ENCODE data around the gene SALL1. TPM values are rescaled to one million over a fixed set of nuclear protein-coding genes. Genes with fewer than 3 reads are reported as not detected.

Gene SALL1
- total and polyA plus RNA-seq, 2 of the 8 experiments (the other 6 are each of a cell fraction or from before 2014, with no cell fraction given) = 33.7 to 56.8 TPM

DNA sequence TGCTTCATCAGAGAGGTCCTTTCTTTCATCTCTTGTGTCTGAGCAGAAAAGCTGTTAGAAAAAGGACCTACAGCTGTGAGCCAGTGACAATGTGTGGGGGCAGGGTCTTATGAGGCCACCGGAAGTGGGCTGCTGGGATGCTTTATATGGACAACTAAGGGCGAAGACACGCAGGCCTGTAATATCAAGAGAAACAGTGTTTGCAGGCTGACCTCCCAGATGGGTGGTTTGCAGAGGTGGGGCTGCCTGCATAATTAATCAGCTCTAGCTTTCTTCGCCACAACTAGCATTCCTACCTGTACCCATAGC is 30.4 kb upstream of the SALL1 start:
- FAIRE-seq = peak; percentile 97
- TF ChIP-seq SUZ12 (IDR thresholded peaks at IDR 0.05; ENCODE audit: low read length) (no peak), HDAC6 (IDR thresholded peaks at IDR 0.05; ENCODE audit: low read depth, low read length) (no peak), SRF (IDR thresholded peaks at IDR 0.05; ENCODE audit: low read depth, low read length) (peak; percentile 93), ASH2L (IDR thresholded peaks at IDR 0.05; ENCODE audit: low read length) (peak; percentile 52), RAD21 (IDR thresholded peaks at IDR 0.05 in 1 of 2, conservative IDR thresholded peaks at IDR 0.05 in 1 of 2; ENCODE audit: low read depth in 2 of 2, low read length in 2 of 2) (no peak), POLR2A (IDR thresholded peaks at IDR 0.05; ENCODE audit: control extremely low read depth in 1 of 2, low read depth in 2 of 2, low read length in 2 of 2) (peak in 1 of 2 experiments; percentile 23; a peak in 1 of 3 replicates), NANOG (IDR thresholded peaks at IDR 0.05; ENCODE audit: insufficient read depth, low read depth, low read length, poor library complexity, severe bottlenecking) (peak; percentile 53), MAFK (IDR thresholded peaks at IDR 0.05; ENCODE audit: low read depth, low read length) (no peak), CREB1 (IDR thresholded peaks at IDR 0.05) (peak; percentile 57), TAF1 (IDR thresholded peaks at IDR 0.05; ENCODE audit: low read depth, low read length) (peak; percentile 39; the same call in 1 of the 2 replicates), SP1 (IDR thresholded peaks at IDR 0.05; ENCODE audit: low read depth, low read length) (peak; percentile 65), HDAC2 (IDR thresholded peaks at IDR 0.05; ENCODE audit: borderline replicate concordance in 1 of 2, low read depth in 2 of 2, low read length in 2 of 2) (peak in 1 of 2 experiments; percentile 53; a peak in 1 of 4 replicates)
- TF ChIP-seq, protein P1, sequence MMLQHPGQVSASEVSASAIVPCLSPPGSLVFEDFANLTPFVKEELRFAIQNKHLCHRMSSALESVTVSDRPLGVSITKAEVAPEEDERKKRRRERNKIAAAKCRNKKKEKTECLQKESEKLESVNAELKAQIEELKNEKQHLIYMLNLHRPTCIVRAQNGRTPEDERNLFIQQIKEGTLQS (IDR thresholded peaks at IDR 0.05; ENCODE audit: insufficient read depth, low read depth, low read length) = no peak

More for the DNA sequence above, 30.4 kb upstream of the SALL1 start:
- H3K14ac ChIP-seq (ENCODE audit: insufficient read length) = no peak overlapping the region
- no peaks in the 10 kb centered on the region for H3K79me1 ChIP-seq (ENCODE audit: low read depth, low read length)
- H3K27me3 ChIP-seq (replicated peaks in 1 of 4; ENCODE audit: control insufficient read depth in 3 of 4, extremely low read depth in 1 of 4, insufficient read depth in 3 of 4, low read length in 3 of 4) = no peaks in the 10 kb centered on the region
- H3K4ac ChIP-seq (replicated peaks; ENCODE audit: insufficient read length, low read depth, low read length) = peak overlapping the region; percentile 15
- H4K8ac ChIP-seq (ENCODE audit: extremely low read depth, insufficient read depth, low read length) = no peak overlapping the region
- H2BK20ac ChIP-seq (ENCODE audit: low read length) = peak overlapping the region; percentile 90; the same call in 1 of the 2 replicates
- H3K23me2 ChIP-seq (ENCODE audit: low read depth, low read length) = no peaks in the 10 kb centered on the region
- H4K20me1 ChIP-seq (replicated peaks in 1 of 2; ENCODE audit: control insufficient read depth in 1 of 2, insufficient read depth in 2 of 2, low read length in 2 of 2) = no peaks in the 10 kb centered on the region
- peaks cover 12 to 37% (median 23%) of the 10 kb centered on the region in 4 experiments; a peak in 6 of 7 replicates for H3K4me1 ChIP-seq (replicated peaks in 1 of 4; ENCODE audit: control insufficient read depth in 3 of 4, insufficient read depth in 4 of 4, low read length in 3 of 4)
- peak; percentile 62 for DNase-seq (ENCODE audit: low read depth in 1 of 2, low spot score in 2 of 2)
- H2BK15ac ChIP-seq (ENCODE audit: low read length) = no peak overlapping the region
- peak overlapping the region; percentile 49 for H4K91ac ChIP-seq (replicated peaks; ENCODE audit: insufficient read length, low read length)
- H2AK5ac ChIP-seq (ENCODE audit: low read depth, low read length) = 0 out of 2 replicates have a peak overlapping the region, but pooled peaks have one; percentile 32
- H3K27ac ChIP-seq (ENCODE audit: low read depth, low read length) = peak overlapping the region; percentile 60; the same call in 1 of the 2 replicates
- no peaks in the 10 kb centered on the region for H3K36me3 ChIP-seq (ENCODE audit: control insufficient read depth in 2 of 4, insufficient read depth in 4 of 4, low read length in 3 of 4)
- peak overlapping the region; percentile 6 for H3K18ac ChIP-seq (ENCODE audit: extremely low read depth, low read length)
- H3K56ac ChIP-seq (replicated peaks; ENCODE audit: insufficient read length, low read depth, low read length) = peak overlapping the region; percentile 48
- no peak overlapping the region for H2BK120ac ChIP-seq (replicated peaks; ENCODE audit: low read depth, low read length)
- no peaks in the 10 kb centered on the region for H3K9me3 ChIP-seq (ENCODE audit: insufficient read depth in 2 of 2, low read depth in 1 of 2, low read length in 1 of 2)
- no peaks in the 10 kb centered on the region for H3K79me2 ChIP-seq (ENCODE audit: control insufficient read depth in 1 of 2, insufficient read depth in 2 of 2, low read length in 2 of 2)
- H2AFZ ChIP-seq (ENCODE audit: low read length) = no peak overlapping the region
- H3K9ac ChIP-seq (replicated peaks in 1 of 4; ENCODE audit: extremely low read depth in 1 of 4, low read depth in 3 of 4, low read length in 3 of 4) = no peak overlapping the region
- ChIA-PET POLR2A (ENCODE audit: partially characterized antibody) (interaction anchor here (0.7 to 2.8 kb wide), 14 partner anchors 9 to 456 kb away, joined by 3 to 33 read pairs (median 4); partner anchors contain the start of gene SALL1), CTCF (ENCODE audit: partially characterized antibody) (no interaction called here)
- 4% methylated on average over 4 of the region's 4 CpGs; no CpG with 5 or more reads in 1 of the 2 experiments for WGBS, 2 experiments (ENCODE audit: extremely low coverage in 1 of 2, insufficient coverage in 1 of 2, insufficient read length in 1 of 2, insufficient replicate concordance in 2 of 2, low coverage in 1 of 2, low lambda C conversion rate in 2 of 2, missing lambda C conversion rate in 1 of 2)
- peak overlapping the region in 1 of 4 experiments; percentile 39; a peak in 4 of 8 replicates for H3K4me3 ChIP-seq (ENCODE audit: extremely low read depth in 1 of 4, insufficient read depth in 2 of 4, low read depth in 3 of 4, low read length in 4 of 4)
- H2BK5ac ChIP-seq (ENCODE audit: low read depth, low read length) = peak overlapping the region; percentile 95; the same call in 1 of the 2 replicates
- H3K4me2 ChIP-seq (ENCODE audit: insufficient read depth in 1 of 2, low read depth in 2 of 2, low read length in 2 of 2) = peak overlapping the region; percentile 58 to 70
- no peak overlapping the region for H4K5ac ChIP-seq (ENCODE audit: insufficient read length, low read depth, low read length)
- no peak overlapping the region for H3K23ac ChIP-seq (ENCODE audit: insufficient read length)
- peak overlapping the region; percentile 41; the same call in 1 of the 2 replicates for H2BK12ac ChIP-seq (ENCODE audit: low read depth, low read length)

All from H1 (cell line).